ENCODE results near the gene RIOK2. TPM values are rescaled to one million over a fixed set of nuclear protein-coding genes. Genes with fewer than 3 reads are reported as not detected.

Gene RIOK2
- total and polyA plus RNA-seq, 2 experiments from 2014 or later = 34.4 to 44.1 TPM

GRCh38 chr5:97127727-97128126 is 55.3 kb downstream of the RIOK2 start:
- no peak overlapping the region for H2AFZ ChIP-seq
- no peak for DNase-seq (ENCODE audit: low spot score)
- no peaks in the 10 kb centered on the region for H3K27me3 ChIP-seq
- H3K27ac ChIP-seq = no peak overlapping the region
- H3K9me2 ChIP-seq (replicated peaks; ENCODE audit: insufficient read depth) = no peaks in the 10 kb centered on the region
- no peaks in the 10 kb centered on the region for H3K36me3 ChIP-seq (replicated peaks; ENCODE audit: insufficient read depth, low read depth)
- H3K9me3 ChIP-seq (ENCODE audit: low read depth) = no peaks in the 10 kb centered on the region
- H3K4me1 ChIP-seq (ENCODE audit: insufficient read depth) = no peaks in the 10 kb centered on the region
- no peak overlapping the region for H3K4me3 ChIP-seq
- no peaks in the 10 kb centered on the region for H3K79me2 ChIP-seq
- TF ChIP-seq EZH2phosphoT487 (IDR thresholded peaks at IDR 0.05; ENCODE audit: low read depth, severe bottlenecking, unreplicated experiment) (no peak), CTCF (IDR thresholded peaks at IDR 0.05; ENCODE audit: poor library complexity) (no peak), EZH2 (IDR thresholded peaks at IDR 0.05; ENCODE audit: borderline replicate concordance) (no peak)
- 100% methylated on average over 1 of the region's 1 CpG for WGBS (ENCODE audit: low lambda C conversion rate, missing lambda C conversion rate)
- no peaks in the 10 kb centered on the region for H4K20me1 ChIP-seq (ENCODE audit: insufficient read depth, poor library complexity, severe bottlenecking)
- H3K4me2 ChIP-seq = no peak overlapping the region

GRCh38 chr5:97125125-97125683 is 57.8 kb downstream of the RIOK2 start:
- Histone ChIP-seq H3K36me3 (replicated peaks; ENCODE audit: insufficient read depth, low read depth) (no peaks in the 10 kb centered on the region), H3K4me1 (ENCODE audit: insufficient read depth) (no peaks in the 10 kb centered on the region), H3K27me3 (no peaks in the 10 kb centered on the region), H3K4me3 (no peak overlapping the region), H3K9me2 (replicated peaks; ENCODE audit: insufficient read depth) (no peaks in the 10 kb centered on the region), H3K79me2 (no peaks in the 10 kb centered on the region), H3K4me2 (no peak overlapping the region), H3K9me3 (ENCODE audit: low read depth) (no peaks in the 10 kb centered on the region), H4K20me1 (ENCODE audit: insufficient read depth, poor library complexity, severe bottlenecking) (no peaks in the 10 kb centered on the region), H3K27ac (no peak overlapping the region), H2AFZ (no peak overlapping the region)
- no peak for DNase-seq (ENCODE audit: low spot score)
- TF ChIP-seq EZH2 (IDR thresholded peaks at IDR 0.05; ENCODE audit: borderline replicate concordance) (no peak), CTCF (IDR thresholded peaks at IDR 0.05; ENCODE audit: poor library complexity) (no peak), EZH2phosphoT487 (IDR thresholded peaks at IDR 0.05; ENCODE audit: low read depth, severe bottlenecking, unreplicated experiment) (no peak)
- 72% methylated on average over 3 of the region's 3 CpGs for WGBS (ENCODE audit: low lambda C conversion rate, missing lambda C conversion rate)

GRCh38 chr5:97124335-97124734 is 58.7 kb downstream of the RIOK2 start:
- DNase-seq (ENCODE audit: low spot score) = no peak
- 77% methylated on average over 2 of the region's 2 CpGs for WGBS (ENCODE audit: low lambda C conversion rate, missing lambda C conversion rate)
- Histone ChIP-seq H3K4me2 (no peak overlapping the region), H3K9me2 (replicated peaks; ENCODE audit: insufficient read depth) (no peaks in the 10 kb centered on the region), H3K9me3 (ENCODE audit: low read depth) (no peaks in the 10 kb centered on the region), H3K79me2 (no peaks in the 10 kb centered on the region), H4K20me1 (ENCODE audit: insufficient read depth, poor library complexity, severe bottlenecking) (no peaks in the 10 kb centered on the region), H3K4me3 (no peak overlapping the region), H2AFZ (no peak overlapping the region), H3K4me1 (ENCODE audit: insufficient read depth) (no peaks in the 10 kb centered on the region), H3K27ac (no peak overlapping the region), H3K27me3 (no peaks in the 10 kb centered on the region), H3K36me3 (replicated peaks; ENCODE audit: insufficient read depth, low read depth) (no peaks in the 10 kb centered on the region)
- TF ChIP-seq CTCF (IDR thresholded peaks at IDR 0.05; ENCODE audit: poor library complexity) = no peak
- TF ChIP-seq EZH2phosphoT487 (IDR thresholded peaks at IDR 0.05; ENCODE audit: low read depth, severe bottlenecking, unreplicated experiment) = no peak
- no peak for TF ChIP-seq EZH2 (IDR thresholded peaks at IDR 0.05; ENCODE audit: borderline replicate concordance)

Data from hepatocyte (in vitro differentiated cells).